GM19023 (cell line): ENCODE data around the gene EPB41L5.
"Not testable (repeated sequence)": the region's sequence is repeated elsewhere in the genome, so short reads cannot be mapped to it uniquely, and the experiment has no call there.

Experiments
- ATAC-seq: cut with Tn5 transposase; IDR thresholded peaks from one replicate; pipeline ENCODE4 v1.9.1; 2021; ENCODE audit warnings: mild to moderate bottlenecking, moderate library complexity; ENCODE audit not compliant: unreplicated experiment

The EPB41L5 gene

DNA sequence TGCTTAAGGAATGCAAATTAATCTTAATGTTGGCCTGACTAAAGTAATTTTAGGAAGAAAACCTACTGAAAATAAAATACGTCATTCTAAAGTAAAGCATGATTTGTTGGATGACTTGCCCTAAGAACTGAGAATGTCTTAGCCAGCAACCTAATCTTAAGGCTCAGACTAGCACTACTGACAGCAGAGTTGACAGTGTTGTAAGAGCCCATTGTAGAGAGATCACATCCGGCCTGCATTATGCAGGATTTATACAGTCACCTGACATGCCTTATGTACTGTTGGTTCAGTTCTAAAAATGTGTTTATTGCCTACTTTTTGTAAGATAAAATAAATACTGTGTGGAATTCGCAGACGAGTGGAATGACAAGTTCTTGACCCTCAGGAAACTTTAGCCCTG is 128.0 kb downstream of the EPB41L5 start:
- no peak for ATAC-seq

DNA sequence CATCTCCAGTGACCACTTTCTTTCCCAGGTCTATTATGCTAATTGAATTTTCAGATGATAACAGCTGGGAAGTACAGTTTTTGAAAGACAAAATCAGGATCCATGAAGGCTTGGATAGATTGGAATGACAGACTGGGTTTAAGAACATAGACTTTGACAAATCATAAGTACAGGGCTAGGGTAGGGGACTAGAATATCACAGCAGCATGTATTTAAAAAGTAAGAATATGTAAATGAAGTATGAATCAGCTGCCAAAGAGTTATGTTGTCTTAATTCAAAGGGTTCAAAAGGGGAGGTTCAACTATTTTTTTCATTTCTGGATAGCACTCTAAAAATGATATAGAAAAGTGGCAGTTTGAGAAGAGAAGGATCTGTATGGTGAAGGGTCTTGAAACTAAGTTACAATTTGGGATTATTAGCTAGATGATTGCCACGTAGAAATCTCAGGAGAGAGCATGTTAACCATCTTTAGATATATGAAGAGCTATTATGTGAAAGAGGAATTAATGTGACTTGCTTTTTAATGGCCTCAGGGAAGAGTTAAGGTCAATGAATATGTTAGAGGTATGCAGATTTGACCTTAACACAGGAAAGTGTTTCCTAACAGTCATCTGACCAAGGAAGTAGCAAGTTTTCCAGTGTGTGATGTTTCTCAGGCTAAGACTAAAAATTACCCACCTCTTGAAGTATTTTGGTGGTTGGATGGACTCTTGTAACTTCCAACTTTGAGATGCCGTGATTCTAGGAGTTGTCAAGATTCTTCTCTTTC is 128.6 kb downstream of the EPB41L5 start:
- no peak for ATAC-seq

DNA sequence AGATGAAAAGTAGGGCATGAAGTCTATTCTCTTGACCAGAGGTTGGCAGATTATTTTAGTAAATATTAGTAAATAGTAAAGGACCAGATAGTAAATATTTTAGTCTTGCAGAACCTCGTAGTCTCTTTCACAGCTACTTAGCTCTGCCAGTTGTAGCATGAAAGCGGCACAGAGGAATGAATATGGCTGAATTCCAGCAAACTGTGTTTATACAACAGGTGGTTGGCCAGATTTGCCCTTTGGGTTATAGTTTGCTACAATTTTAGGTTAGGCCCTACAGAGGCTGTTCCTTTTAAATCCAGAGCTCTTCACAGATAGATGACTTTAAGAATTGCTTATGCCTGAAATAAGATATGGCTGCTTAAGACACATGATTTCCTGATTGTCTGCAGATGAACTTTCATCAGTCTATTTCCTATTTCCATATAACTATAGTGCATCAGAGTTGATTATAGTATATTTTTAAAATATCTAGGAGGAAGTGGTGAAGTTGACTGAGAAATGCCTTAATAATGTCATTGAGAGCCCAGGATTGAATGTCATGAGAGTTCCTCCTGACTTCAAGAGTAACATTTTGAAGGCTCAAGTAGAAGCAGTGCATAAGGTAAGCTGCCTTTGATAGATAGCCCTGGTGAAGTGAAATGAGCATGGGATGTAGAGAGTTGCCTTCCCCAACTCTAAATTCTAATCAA is 129.8 kb downstream of the EPB41L5 start:
- ATAC-seq = no peak

DNA sequence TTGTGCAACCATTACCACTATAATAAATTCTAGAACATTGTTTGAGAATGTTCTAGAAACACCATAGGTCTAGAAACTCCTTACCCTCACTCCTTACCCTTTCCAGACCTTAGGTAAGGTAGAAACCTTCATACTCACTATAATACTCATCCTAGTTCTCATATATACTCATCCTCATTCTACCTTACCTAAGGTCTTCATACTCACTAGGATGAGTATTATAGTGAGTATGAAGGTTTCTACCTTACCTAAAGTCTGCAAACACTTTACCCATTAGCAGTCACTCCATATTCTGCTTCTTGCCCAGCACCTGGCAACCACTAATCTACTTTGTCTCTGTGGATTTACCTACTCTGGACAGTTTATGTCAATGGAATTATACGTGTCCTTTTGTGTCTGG is 135.4 kb downstream of the EPB41L5 start:
- ATAC-seq = no peak

DNA sequence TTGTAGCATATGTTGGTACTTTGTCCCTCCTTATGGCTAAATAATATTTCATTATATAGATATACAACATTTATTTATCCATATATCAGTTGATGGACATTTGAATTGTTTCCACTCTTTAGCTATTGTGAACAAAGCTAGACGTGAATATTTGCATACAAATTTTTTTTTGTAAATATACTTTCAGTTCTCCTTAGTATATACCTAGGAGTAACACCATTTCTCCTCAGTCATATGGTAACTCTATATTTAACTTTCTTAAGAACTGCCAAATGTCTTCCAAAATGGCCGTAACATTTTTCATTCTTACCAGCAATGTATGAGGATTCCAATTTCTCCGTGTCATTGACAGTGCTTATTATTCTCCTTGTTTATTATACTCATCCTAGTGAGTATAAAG is 135.8 kb downstream of the EPB41L5 start:
- ATAC-seq = no peak

DNA sequence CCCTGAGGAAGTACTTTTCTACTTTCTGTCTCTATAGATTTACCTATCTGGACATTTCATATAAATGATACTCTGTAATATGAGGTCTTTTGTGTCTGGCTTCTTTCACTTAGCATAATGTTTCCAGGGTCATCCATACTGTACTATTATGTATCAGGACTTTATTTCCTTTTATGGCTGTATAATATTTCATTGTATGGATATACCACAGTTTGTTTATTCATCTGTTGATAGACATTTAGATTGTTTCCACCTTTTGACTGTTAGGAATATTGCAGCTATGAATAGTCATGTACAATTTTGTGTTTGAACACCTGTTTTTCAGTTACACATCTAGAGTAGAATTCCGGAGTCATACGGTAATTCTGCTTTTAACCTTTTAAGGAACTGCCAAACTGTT is 136.5 kb downstream of the EPB41L5 start:
- ATAC-seq = no peak

DNA sequence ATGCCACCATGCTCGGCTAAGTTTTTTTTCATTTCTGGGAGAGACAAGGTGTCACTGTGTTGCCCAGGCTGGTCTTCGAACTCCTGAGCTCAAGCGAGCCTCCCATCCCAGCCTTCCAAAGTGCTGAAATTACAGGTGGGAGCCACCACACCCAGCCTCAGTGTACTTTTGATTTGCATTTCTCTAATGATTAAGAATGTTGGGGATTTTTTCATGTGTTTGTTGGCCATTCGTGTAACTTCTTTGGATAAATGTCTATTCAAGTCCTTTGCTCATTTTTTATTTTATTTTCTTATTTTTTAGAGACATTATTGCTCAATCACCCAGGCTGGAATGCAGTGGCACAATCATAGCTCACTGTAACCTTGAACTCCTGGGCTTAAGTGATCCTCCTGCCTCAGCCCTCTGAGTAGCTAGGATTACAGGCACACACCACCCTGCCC is 137.2 kb downstream of the EPB41L5 start:
- ATAC-seq = no peak

DNA sequence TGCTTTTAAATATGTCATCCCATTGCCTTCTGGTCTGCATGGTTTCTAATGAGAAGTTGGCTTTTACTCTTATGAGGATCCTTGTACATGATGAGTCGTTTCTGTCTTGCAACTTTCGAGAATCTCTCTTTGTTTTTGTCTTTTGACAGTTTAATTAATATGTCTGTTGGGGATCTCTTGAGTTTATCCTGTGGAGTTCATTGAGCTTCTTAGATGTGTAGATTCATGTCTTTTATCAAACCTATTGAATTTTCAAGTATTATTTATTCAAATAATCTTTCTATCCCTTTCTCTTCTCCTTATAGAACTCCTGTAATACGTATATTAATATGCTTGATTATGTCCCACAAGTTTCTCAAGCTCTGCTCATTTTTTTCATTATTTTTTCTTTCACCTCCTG is 142.4 kb downstream of the EPB41L5 start:
- no peak for ATAC-seq

DNA sequence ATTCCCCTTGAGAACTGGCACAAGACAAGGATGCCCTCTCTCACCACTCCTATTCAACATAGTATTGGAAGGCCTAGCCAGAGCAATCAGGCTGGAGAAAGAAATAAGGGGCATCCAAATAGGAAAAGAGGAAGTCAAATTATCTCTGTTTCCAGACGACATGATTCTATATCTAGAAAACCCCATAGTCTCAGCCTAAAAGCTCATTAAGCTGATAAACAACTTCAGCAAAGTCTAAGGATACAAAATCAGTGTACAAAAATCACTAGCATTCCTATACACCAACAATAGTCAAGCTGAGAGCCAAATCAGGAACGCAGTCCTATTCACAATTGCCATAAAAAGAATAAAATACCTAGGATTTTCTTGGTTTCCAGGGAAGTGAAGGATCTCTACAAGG is 145.8 kb downstream of the EPB41L5 start:
- ATAC-seq = not testable (repeated sequence)

DNA sequence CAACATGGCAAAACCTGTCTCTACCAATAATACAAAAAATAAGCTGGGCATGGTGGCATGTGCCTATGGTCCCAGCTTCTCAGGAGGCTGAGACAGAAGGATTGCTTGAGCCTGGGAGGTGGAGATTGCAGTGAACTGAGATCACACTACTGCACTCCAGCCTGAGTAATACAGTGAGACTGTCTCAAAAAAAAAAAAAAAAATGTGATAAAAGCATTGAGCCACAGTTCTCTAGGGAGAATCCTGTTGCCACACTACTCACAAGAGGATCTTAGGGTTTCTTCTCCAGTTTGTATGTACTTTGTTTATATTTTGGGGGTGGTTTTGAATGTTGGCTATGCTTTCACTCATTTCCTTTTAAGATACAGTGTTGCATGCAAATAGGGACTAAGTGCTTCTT is 148.3 kb downstream of the EPB41L5 start:
- no peak for ATAC-seq

DNA sequence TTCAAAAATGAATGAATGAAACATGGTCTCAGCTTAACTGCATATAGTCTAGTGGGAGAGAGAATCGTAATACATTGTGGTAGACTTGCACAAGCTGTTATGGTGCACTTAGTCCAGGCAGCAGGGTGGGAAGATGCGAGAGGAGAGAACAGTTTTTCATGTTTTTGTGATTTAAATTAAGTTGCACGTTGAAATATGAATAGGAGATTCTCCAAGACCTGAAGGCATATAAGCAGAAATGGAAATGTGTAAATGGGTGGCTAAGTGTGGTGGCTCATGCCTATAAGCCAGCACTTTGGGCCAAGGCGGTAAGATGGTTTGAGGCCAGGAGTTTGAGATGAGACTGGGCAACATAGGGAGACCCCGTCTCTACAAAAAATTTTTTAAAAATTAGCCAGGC is 149.8 kb downstream of the EPB41L5 start:
- ATAC-seq = no peak

DNA sequence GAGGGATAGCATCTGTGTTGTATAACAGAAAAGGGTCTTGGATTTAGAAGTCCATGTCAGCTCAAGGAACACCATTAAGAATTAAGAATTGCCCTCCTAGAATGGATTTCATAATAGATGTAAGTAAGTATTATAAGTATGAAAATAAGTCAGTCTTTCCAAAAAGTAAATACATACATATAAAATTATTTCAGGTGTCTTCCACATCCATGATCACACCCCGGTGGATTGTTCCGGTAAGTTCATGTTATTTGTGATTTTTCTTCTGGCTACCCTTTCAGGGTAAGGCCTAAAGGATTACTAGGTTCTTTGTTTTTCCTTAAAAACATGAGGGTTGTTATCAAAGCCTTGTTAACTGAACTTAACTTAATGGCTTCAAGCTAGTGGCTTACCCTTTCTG is 154.4 kb downstream of the EPB41L5 start:
- ATAC-seq = no peak

DNA sequence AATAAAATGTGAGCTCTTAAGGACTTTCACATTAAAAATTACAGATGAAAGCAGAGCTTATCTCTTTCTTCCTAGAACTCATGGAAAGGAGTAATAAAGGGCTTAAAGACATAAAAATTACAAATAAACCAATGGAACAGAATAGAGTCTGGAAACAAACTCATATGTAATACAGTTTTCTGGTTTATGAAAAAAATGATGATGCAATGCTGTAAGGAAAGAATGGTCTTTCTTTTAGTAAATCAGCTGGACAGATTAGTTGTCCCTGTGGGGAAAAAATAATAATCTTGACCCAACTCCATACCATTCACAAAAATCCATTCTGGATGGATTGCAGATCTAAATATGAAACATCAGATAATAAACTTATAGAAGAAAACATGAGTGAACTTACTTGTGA is 156.1 kb downstream of the EPB41L5 start:
- no peak for ATAC-seq

DNA sequence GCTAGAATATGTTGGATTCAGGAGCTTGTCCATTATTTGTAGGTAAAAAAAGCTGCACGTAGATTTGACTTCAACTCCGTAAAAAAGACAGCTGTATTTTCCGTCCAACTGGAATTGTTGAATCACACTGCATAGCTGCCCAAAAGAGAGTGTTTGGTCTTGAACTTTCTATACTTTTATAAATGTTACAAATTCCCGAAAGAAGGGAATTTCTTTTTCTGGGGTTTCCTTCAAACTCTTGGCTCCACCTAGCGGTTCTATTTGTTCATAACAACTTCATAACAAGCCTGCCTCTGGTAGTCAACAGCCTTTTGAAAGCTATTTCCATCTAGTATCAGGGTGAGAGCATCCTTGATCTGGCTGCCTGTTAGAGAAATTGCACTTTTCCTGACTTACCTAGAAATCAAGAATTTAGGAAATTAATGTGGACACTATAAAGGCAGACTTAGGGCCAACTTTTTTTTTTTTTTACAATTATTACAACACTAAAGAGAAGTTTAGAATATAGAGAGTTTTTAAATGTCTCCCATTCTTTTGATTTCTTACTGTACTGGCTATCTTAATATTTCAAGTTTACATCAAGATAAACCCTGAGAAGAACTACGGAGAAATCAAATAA is 162.2 kb downstream of the EPB41L5 start:
- ATAC-seq = no peak

DNA sequence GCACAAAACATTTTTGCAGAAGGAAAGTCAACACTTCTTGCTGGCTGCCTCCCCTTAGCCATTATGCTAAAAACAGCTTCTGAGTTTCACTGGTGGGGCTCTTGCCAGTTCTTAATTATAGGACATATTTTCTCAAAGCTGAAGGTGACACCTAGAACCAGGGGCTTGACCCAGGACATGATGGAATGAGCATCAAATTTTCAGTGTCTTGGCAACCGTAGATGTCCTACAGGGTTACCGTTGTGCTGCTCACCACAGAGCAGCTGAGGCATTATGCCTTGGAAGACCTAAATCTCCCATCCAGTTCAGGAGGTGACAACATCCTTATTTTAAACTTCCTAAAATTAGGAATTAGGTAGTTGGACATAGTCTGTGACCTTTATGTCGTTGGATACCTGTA is 163.6 kb downstream of the EPB41L5 start:
- no peak for ATAC-seq

DNA sequence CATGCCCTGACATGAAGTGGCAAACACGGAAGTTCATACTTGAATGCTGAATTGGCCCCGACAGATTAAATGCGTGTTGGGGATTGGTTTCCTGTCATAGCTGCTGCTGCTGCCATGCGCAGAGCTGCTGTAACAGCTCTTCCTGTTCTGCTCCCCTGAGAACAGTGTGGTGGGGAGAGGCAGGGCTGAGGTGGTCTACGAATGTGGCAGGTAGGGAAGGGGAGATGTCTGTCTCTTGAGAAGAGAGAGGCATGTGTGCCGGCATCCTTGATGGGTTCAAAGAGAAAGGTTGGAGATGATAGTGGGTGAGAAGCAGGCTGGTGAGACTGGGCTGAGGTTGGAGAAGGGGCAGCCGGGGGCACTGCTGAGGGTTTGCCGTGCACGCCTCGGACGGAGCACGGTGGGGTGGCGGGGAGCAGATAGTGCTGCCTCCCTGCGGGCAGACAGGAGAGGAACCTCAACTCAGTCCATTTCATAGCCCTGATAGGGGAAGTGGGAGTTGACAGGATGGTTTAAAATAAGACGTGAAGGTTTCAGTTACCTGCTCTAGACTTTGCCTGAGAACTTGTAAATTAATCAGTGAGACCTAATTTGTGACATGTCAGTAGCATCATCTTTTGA is 164.2 kb downstream of the EPB41L5 start:
- ATAC-seq = peak; percentile 98

DNA sequence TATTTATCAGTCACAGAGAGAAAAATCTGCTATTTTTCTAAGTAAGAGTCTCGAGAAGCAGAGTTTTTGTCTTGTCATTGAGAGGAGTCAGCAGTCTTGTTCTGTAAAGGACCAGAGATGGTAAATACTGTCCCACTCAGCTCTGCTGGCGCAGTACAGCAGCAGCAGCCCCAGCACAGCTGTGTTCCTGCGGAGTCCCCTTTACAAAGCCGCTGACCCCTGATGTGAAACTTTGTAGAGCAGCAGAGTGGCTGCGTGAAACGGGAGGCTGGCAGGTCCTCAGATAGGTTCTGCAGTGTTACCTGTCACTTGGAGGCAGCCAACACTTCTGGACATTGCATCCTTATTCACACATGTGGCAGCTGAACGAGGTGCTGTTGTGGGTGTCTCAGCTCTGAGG is 165.1 kb downstream of the EPB41L5 start:
- no peak for ATAC-seq

DNA sequence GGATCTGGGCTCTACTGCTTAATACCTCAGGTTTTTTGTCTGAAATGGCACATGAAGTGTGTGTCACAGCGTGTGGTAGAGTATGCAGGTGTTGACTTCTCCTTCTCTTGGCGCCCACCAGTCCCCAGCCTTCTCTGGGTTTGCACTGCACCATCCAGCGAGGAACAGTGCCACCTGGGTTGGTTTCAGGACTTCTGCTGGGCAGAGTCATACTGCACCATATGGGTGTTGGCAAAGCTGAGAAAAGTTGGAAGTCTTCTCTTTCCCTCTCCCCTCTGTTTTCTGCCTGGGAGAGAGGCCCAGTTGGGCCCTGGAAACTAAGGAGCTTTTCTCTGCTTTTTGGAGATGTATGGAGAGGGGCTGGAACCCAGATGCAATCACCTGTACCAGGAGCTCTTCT is 166.5 kb downstream of the EPB41L5 start:
- no peak for ATAC-seq

DNA sequence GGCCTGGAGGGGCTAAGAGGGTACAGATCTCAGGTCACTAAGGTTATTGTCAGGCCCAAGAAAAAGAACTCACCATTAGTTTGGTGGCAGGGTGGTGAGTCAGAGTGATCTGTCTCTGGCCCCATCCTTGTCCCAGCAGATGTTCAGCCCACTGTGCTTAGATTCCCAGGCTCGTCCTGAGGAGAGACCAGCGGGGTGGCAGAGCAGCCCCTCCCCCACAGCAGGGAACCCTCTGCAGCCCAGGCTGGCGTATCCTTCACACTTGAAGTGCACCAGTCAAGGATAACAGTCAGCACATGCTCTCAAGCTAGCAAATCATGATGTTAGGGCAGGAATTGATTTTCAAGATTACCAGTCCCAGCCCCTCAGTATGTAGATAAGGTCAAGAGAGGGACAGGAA is 167.2 kb downstream of the EPB41L5 start:
- ATAC-seq = no peak

DNA sequence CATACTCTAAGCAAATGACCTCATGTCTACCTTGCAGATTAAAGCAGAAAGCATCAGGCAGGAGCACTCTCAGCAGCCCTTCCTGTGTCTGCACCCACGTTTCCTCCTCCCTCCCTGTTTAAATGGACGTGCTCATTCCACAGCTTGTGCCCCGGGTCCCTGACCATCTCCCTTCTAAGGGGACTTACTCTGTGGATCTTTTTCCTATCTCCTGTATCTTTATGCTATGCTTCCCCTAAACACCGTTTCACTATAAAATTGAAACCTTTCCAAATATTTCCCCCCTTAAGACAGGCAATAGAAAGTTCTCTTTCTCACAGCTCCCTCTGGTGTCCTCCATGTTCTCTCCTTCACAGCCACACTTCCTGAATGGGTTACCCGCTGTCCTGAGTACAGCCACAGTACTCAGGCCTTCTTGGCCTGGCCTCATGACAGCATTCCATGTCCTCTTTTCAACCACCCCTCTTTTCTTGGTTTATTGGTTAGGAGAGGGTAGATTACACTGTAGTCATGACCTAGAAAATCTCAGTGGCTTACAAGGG is 169.2 kb downstream of the EPB41L5 start:
- ATAC-seq = no peak

DNA sequence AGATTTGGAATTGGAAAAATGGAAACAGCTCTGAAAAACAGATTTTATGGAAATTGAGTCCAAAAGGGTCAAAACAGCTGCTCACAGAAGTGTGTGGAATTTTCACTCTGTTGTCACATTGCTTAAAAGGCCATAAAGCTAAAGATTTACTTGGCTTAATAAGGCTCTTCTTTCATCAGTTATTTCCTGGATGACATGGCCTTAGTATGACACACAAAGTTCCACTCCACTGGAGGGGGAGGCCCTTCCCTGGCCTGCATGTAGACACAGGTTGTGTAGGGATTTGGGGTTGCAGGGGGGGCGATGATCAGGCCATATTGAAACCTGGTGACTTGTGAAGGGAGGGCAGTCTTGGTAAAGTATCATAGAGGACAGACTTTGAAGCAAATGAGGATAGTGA is 176.3 kb downstream of the EPB41L5 start:
- no peak for ATAC-seq
